Activated CD8-positive, alpha-beta memory T cell treated with anti-CD3 and anti-CD28 coated beads for 36 hours (primary cell): ENCODE data around the gene PPP2R2D. TPM values are rescaled to one million over a fixed set of nuclear protein-coding genes. Genes with fewer than 3 reads are reported as not detected.

Experiments
- CTCF ChIA-PET: fragments of 350-600 bp; sonication (Branson Sonifier 250); formaldehyde crosslinking; loops from one replicate; lab custom pipeline; 2021; ENCODE audit warnings: antibody characterized with exemption; lab: Charles Lee
- POLR2A ChIA-PET: fragments of 350-600 bp; sonication (Branson Sonifier 250); formaldehyde crosslinking; loops from one replicate; lab custom pipeline; 2021; ENCODE audit warnings: antibody characterized with exemption; lab: Charles Lee
- total RNA-seq, 2 experiments: library from RNA; stranded (reverse); gene quantifications; one replicate each; pipeline ENCODE4 v1.2.3, GENCODE V29; 2021

The PPP2R2D gene
- total RNA-seq, 2 experiments from 2014 or later: 23.8 to 24.9 TPM

- POLR2A ChIA-PET: interaction anchor here (2.6 kb wide), 1 partner anchor 82 kb away, joined by 9 read pairs; the partner anchor contains the start of gene BNIP3
- CTCF ChIA-PET: interaction anchor here (1.6 to 2.5 kb wide), 2 partner anchors 13 to 124 kb away, joined by 8 to 11 read pairs; no protein-coding TSS in a partner anchor
Measured at GRCh38 chr10:131899116-131899690, 1.6 kb upstream of the PPP2R2D start.

- ChIA-PET CTCF (interaction anchor here (0.9 to 2.5 kb wide), 3 partner anchors 14 to 123 kb away, joined by 3 to 11 read pairs (median 8); no protein-coding TSS in a partner anchor), POLR2A (interaction anchor here (1.5 to 2.6 kb wide), 2 partner anchors 14 to 81 kb away, joined by 6 to 9 read pairs; partner anchors contain the start of gene BNIP3)
Measured at GRCh38 chr10:131899695-131900349, 986 bp upstream of the PPP2R2D start.

GRCh38 chr10:131901181-131901829, 497 bp downstream of the PPP2R2D start:
- CTCF ChIA-PET: interaction anchor here (0.8 to 2.5 kb wide), 3 partner anchors 15 to 72 kb away, joined by 3 to 11 read pairs (median 3); no protein-coding TSS in a partner anchor
- POLR2A ChIA-PET: interaction anchor here (1.5 to 2.6 kb wide), 2 partner anchors 15 to 80 kb away, joined by 6 to 9 read pairs; partner anchors contain the start of gene BNIP3

GRCh38 chr10:131902211-131902610, 1.4 kb downstream of the PPP2R2D start:
- ChIA-PET POLR2A (no interaction called here), CTCF (no interaction called here)

GRCh38 chr10:131902691-131903090, 1.9 kb downstream of the PPP2R2D start:
- ChIA-PET POLR2A (no interaction called here), CTCF (interaction anchor here (1.8 kb wide), 1 partner anchor 26 kb away, joined by 4 read pairs; no protein-coding TSS in a partner anchor)

GRCh38 chr10:131905267-131905571, 4.4 kb downstream of the PPP2R2D start:
- POLR2A ChIA-PET: interaction anchor here (0.6 kb wide), 2 partner anchors 9 to 16 kb away, joined by 4 to 6 read pairs; no protein-coding TSS in a partner anchor
- CTCF ChIA-PET: no interaction called here

GRCh38 chr10:131905603-131906268, 4.9 kb downstream of the PPP2R2D start:
- CTCF ChIA-PET: no interaction called here
- POLR2A ChIA-PET: no interaction called here

GRCh38 chr10:131906269-131906639, 5.4 kb downstream of the PPP2R2D start:
- POLR2A ChIA-PET: no interaction called here
- CTCF ChIA-PET: no interaction called here

- CTCF ChIA-PET: interaction anchor here (0.8 to 1.0 kb wide), 2 partner anchors 18 to 65 kb away, joined by 3 read pairs; no protein-coding TSS in a partner anchor
- POLR2A ChIA-PET: no interaction called here
Measured at GRCh38 chr10:131907679-131908078, 6.9 kb downstream of the PPP2R2D start.

- CTCF ChIA-PET: interaction anchor here (0.8 to 1.0 kb wide), 2 partner anchors 19 to 65 kb away, joined by 3 read pairs; no protein-coding TSS in a partner anchor
- POLR2A ChIA-PET: no interaction called here
Measured at GRCh38 chr10:131908151-131908550, 7.3 kb downstream of the PPP2R2D start.

- POLR2A ChIA-PET: interaction anchor here (0.5 kb wide), 1 partner anchor 32 kb away, joined by 3 read pairs; no protein-coding TSS in a partner anchor
- CTCF ChIA-PET: no interaction called here
Measured at GRCh38 chr10:131909014-131909808, 8.4 kb downstream of the PPP2R2D start.

GRCh38 chr10:131909929-131910328, 9.1 kb downstream of the PPP2R2D start:
- ChIA-PET POLR2A (no interaction called here), CTCF (no interaction called here)

GRCh38 chr10:131910663-131911314, 10.0 kb downstream of the PPP2R2D start:
- CTCF ChIA-PET: no interaction called here
- POLR2A ChIA-PET: no interaction called here

- ChIA-PET POLR2A (no interaction called here), CTCF (no interaction called here)
Measured at GRCh38 chr10:131911451-131911850, 10.6 kb downstream of the PPP2R2D start.

GRCh38 chr10:131912620-131913019, 11.8 kb downstream of the PPP2R2D start:
- ChIA-PET CTCF (no interaction called here), POLR2A (no interaction called here)

- ChIA-PET POLR2A (no interaction called here), CTCF (no interaction called here)
Measured at GRCh38 chr10:131915484-131915883, 14.7 kb downstream of the PPP2R2D start.

- CTCF ChIA-PET: no interaction called here
- POLR2A ChIA-PET: no interaction called here
Measured at GRCh38 chr10:131915990-131916766, 15.4 kb downstream of the PPP2R2D start.
